Activated T-helper 1 cell treated with anti-CD3 and anti-CD28 coated beads, Interleukin-12 subunit alpha, Interleukin-12 subunit beta, Interleukin-2, Interleukin-4 antibody, amounts not matched to agents 30 ng/mL and 10 ng/mL and 1 ng/mL, durations not matched to agents 14 hours and 24 hours and 36 hours (primary cell): Measurements from ENCODE around the gene PJA1. TPM values are rescaled to one million over a fixed set of nuclear protein-coding genes. Genes with fewer than 3 reads are reported as not detected.

Source experiments
- DNase-seq: peaks from one replicate; pipeline ENCODE4 v3.0.0; 2021; ENCODE audit warnings: low spot score
- H3K27ac Mint-ChIP-seq: one replicate; pipeline ENCODE4 v1.8.0; 2021; ENCODE audit warnings: mild to moderate bottlenecking, mixed read lengths
- H3K27me3 Mint-ChIP-seq: one replicate; pipeline ENCODE4 v1.8.0; 2022; ENCODE audit warnings: mild to moderate bottlenecking, moderate library complexity, mixed read lengths; ENCODE audit not compliant: insufficient read depth
- H3K36me3 Mint-ChIP-seq: one replicate; pipeline ENCODE4 v1.8.0; 2021; ENCODE audit warnings: low read depth, mixed read lengths
- H3K4me1 Mint-ChIP-seq: one replicate; pipeline ENCODE4 v1.8.0; 2021; ENCODE audit warnings: low read depth, mixed read lengths
- H3K4me3 Mint-ChIP-seq: one replicate; pipeline ENCODE4 v1.8.0; 2021; ENCODE audit warnings: mild to moderate bottlenecking, moderate library complexity, mixed read lengths
- H3K9me3 Mint-ChIP-seq: one replicate; pipeline ENCODE4 v1.8.0; 2021; ENCODE audit warnings: mixed read lengths
- intact Hi-C: fragments of 100-400 bp; cut with micrococcal nuclease; formaldehyde crosslinking; loops from one replicate; pipeline ENCODE4 v1.15.1; 2024
- total RNA-seq: library from RNA; stranded (reverse); gene quantifications from 2 replicates; pipeline ENCODE4 v1.2.3, GENCODE V29; 2022

PJA1 gene
- total RNA-seq, 1 donor from 2014 or later, result 15.6 TPM

DNA sequence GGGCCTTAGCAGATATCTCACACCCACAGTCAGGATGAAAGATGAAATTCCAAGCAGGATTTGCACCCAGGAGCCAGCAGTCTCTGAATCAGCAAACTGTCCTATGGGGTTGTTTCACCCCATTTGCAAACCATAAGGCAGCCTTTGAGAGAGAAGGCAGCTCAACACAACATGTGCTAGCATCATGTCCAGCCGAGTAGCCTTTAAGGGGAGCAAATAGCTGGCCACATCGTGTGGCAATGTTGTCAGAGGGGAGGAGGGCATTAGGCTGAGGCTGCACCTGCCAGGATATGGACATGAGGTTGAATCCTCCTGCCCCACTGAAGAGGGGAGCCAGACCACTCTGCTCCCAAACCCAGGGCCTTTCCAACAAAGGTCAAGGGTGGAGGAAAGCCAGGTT is 20.6 kb upstream of the PJA1 start:
- H3K4me3 Mint-ChIP-seq, result no peak overlapping the region
- no peaks in the 10 kb centered on the region for H3K9me3 Mint-ChIP-seq
- H3K27ac Mint-ChIP-seq, result no peak overlapping the region
- H3K36me3 Mint-ChIP-seq, result no peaks in the 10 kb centered on the region
- no peaks in the 10 kb centered on the region for H3K4me1 Mint-ChIP-seq
- H3K27me3 Mint-ChIP-seq, result peaks cover 9% of the 10 kb centered on the region
- intact Hi-C loops, result no loop called here
- no peak for DNase-seq

- no peak overlapping the region for H3K4me3 Mint-ChIP-seq
- intact Hi-C loops, result no loop called here
- no peak for DNase-seq
- peaks cover 9% of the 10 kb centered on the region for H3K27me3 Mint-ChIP-seq
- H3K4me1 Mint-ChIP-seq, result no peaks in the 10 kb centered on the region
- H3K27ac Mint-ChIP-seq, result no peak overlapping the region
- no peaks in the 10 kb centered on the region for H3K36me3 Mint-ChIP-seq
- no peaks in the 10 kb centered on the region for H3K9me3 Mint-ChIP-seq
These were observed 19.9 kb upstream of the PJA1 start for GRCh38 chrX:69185141-69185540.

DNA sequence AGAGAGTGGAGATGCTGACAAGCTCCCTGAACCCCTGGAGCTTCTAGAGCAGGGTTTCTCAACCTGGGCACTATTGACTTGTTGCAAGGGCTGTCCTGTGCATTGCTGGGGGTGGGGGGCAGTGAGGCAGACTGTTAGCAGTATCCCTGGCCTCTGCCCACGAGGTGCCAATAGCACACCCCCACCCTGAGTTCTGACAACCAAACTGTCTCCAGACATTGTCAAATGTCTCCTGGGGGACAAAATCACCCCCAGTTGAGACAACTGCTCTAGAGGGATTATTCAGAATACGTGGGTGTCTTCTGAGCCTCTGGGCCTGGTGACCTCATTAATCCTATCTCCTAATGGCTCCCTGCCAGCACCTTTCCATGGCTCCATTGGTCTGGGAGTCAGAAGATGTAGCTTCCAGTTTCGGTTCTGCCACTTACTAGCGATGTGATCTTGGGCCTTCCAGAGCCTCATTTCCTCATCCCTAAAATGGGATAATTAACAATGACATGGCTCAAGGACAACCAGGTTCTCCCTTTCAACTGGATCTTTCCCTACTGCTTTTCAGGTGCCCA is 17.6 kb upstream of the PJA1 start:
- DNase-seq, result no peak
- no peak overlapping the region for H3K27ac Mint-ChIP-seq
- peaks cover 9% of the 10 kb centered on the region for H3K27me3 Mint-ChIP-seq
- no peaks in the 10 kb centered on the region for H3K36me3 Mint-ChIP-seq
- intact Hi-C loops, result no loop called here
- no peak overlapping the region for H3K4me3 Mint-ChIP-seq
- H3K4me1 Mint-ChIP-seq, result no peaks in the 10 kb centered on the region
- H3K9me3 Mint-ChIP-seq, result no peaks in the 10 kb centered on the region

DNA sequence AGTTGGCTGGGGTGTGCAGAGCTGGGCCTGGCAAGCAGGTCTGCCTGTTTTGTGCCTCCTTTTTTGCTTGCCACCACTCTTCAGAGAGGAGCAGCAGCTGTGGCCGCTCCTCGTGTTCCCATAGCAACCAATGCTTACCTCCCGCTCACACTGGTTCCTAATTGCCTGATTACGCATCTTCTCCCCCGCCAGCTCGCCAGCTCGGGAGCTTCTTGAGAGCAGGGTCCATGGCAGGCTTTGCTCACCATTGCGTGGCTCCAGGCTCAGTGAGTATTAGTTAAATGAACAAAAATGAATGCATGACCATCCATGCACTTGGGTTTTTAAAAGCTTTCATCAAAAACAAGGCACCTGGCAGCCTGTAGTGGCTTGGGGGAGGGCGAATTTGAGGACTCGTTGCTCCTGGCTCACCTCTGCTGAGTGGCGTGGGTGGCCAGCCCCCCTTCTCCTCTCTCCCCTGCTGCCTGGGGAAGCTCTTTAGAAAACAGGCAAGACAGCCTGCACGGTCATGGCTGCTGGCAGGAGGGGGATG is 14.2 kb upstream of the PJA1 start:
- no peak overlapping the region for H3K27ac Mint-ChIP-seq
- H3K36me3 Mint-ChIP-seq, result no peaks in the 10 kb centered on the region
- H3K4me1 Mint-ChIP-seq, result no peaks in the 10 kb centered on the region
- intact Hi-C loops, result no loop called here
- H3K9me3 Mint-ChIP-seq, result no peaks in the 10 kb centered on the region
- peaks cover 6% of the 10 kb centered on the region for H3K27me3 Mint-ChIP-seq
- no peak overlapping the region for H3K4me3 Mint-ChIP-seq
- DNase-seq, result no peak

DNA sequence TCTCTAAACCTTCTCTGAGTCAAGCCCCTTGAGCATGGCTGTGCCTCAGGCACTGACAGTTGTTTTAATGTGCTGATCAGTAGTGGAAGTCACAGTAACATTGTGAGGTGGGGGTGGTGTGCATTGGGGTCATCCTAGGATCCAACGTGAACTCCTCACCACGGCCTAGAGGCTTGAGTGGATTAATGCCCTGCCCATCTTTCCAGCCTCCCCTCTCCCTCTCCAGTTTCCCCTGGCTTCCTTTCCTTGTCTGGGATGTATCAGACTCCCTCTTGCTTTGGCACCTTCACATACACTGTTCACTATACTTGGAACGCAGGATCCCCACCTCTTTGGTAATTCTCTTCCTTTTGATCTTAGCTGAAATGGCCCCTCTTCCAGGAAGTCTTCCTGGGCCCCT is 13.3 kb upstream of the PJA1 start:
- DNase-seq, result no peak
- Mint-ChIP-seq H3K4me3 (no peak overlapping the region), H3K36me3 (no peaks in the 10 kb centered on the region), H3K4me1 (no peaks in the 10 kb centered on the region), H3K9me3 (no peaks in the 10 kb centered on the region), H3K27ac (no peak overlapping the region), H3K27me3 (peaks cover 6% of the 10 kb centered on the region)
- intact Hi-C loops, result no loop called here

GRCh38 chrX:69177511-69178162 is 12.4 kb upstream of the PJA1 start:
- peaks cover 2% of the 10 kb centered on the region for H3K27me3 Mint-ChIP-seq
- H3K9me3 Mint-ChIP-seq, result no peaks in the 10 kb centered on the region
- no peak overlapping the region for H3K27ac Mint-ChIP-seq
- no peaks in the 10 kb centered on the region for H3K36me3 Mint-ChIP-seq
- DNase-seq, result no peak
- no peak overlapping the region for H3K4me3 Mint-ChIP-seq
- intact Hi-C loops, result no loop called here
- no peaks in the 10 kb centered on the region for H3K4me1 Mint-ChIP-seq

GRCh38 chrX:69176053-69176452 is 10.8 kb upstream of the PJA1 start:
- H3K27me3 Mint-ChIP-seq, result peaks cover 10% of the 10 kb centered on the region
- intact Hi-C loops, result no loop called here
- H3K9me3 Mint-ChIP-seq, result no peaks in the 10 kb centered on the region
- no peak for DNase-seq
- H3K27ac Mint-ChIP-seq, result no peak overlapping the region
- H3K36me3 Mint-ChIP-seq, result no peaks in the 10 kb centered on the region
- H3K4me3 Mint-ChIP-seq, result no peak overlapping the region
- H3K4me1 Mint-ChIP-seq, result no peaks in the 10 kb centered on the region

DNA sequence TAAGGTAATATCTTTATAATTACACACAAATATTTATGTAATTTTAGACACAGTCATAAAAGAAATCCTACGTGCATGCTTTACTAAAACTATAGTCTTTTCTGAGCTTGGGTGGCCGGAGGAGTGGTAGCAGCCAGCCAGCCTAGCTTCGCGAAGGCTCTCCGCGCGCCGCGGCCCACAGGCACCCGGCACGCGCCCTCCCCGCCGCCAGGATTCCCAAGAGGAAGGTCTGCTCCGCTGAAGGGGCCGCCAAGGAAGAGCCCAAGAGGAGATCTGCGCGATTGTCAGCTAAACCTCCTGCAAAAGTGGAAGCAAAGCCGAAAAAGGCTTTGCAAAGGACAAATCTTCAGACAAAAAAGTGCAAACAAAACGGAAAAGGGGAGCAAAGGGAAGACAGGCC is 8.7 kb upstream of the PJA1 start:
- intact Hi-C loops, result no loop called here
- no peaks in the 10 kb centered on the region for H3K4me1 Mint-ChIP-seq
- no peaks in the 10 kb centered on the region for H3K36me3 Mint-ChIP-seq
- H3K4me3 Mint-ChIP-seq, result no peak overlapping the region
- no peak overlapping the region for H3K27ac Mint-ChIP-seq
- no peaks in the 10 kb centered on the region for H3K9me3 Mint-ChIP-seq
- H3K27me3 Mint-ChIP-seq, result peaks cover 13% of the 10 kb centered on the region
- no peak for DNase-seq

DNA sequence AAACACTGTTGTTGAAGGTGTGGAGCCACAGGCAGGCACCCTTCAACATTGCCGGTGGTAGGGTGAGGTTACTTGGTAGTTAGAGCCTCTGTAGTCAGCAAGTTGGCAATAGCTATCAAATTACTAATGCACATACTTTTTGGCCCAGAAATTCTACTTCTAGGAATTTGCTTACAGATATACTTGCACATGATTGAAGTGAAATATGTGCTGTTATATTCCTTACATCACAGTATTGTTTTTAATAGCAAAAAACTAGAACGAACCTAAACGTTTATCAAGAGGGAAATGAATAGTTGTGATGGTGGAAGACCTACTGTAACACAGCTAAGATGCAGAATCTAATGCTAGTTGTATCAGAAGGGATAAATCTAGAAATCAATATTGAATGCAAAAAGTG is 7.7 kb upstream of the PJA1 start:
- peaks cover 15% of the 10 kb centered on the region for H3K27me3 Mint-ChIP-seq
- no peaks in the 10 kb centered on the region for H3K4me1 Mint-ChIP-seq
- H3K4me3 Mint-ChIP-seq, result no peak overlapping the region
- intact Hi-C loops, result no loop called here
- no peaks in the 10 kb centered on the region for H3K9me3 Mint-ChIP-seq
- no peaks in the 10 kb centered on the region for H3K36me3 Mint-ChIP-seq
- H3K27ac Mint-ChIP-seq, result no peak overlapping the region
- no peak for DNase-seq

DNA sequence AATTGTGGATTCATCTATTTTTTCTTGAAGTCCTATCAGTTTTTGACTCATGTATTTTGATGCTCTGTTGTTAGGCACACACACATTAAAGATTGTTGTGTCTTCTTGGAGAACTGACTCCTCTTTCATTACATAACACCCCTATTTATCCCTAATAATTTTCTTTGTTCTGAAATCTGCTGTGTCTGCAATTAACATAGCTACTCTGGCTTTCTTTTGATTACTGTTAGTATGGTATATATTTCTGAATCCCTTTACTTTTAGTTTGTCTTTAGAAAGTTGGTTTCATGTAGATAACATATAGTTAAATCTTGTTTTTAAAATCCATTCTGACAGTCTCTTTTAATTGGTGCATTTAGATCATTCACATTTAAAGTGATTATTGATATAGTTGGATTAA is 5.1 kb upstream of the PJA1 start:
- peaks cover 15% of the 10 kb centered on the region for H3K27me3 Mint-ChIP-seq
- H3K9me3 Mint-ChIP-seq, result no peaks in the 10 kb centered on the region
- H3K4me1 Mint-ChIP-seq, result no peaks in the 10 kb centered on the region
- intact Hi-C loops, result no loop called here
- no peak overlapping the region for H3K4me3 Mint-ChIP-seq
- no peak for DNase-seq
- H3K36me3 Mint-ChIP-seq, result no peaks in the 10 kb centered on the region
- no peak overlapping the region for H3K27ac Mint-ChIP-seq

DNA sequence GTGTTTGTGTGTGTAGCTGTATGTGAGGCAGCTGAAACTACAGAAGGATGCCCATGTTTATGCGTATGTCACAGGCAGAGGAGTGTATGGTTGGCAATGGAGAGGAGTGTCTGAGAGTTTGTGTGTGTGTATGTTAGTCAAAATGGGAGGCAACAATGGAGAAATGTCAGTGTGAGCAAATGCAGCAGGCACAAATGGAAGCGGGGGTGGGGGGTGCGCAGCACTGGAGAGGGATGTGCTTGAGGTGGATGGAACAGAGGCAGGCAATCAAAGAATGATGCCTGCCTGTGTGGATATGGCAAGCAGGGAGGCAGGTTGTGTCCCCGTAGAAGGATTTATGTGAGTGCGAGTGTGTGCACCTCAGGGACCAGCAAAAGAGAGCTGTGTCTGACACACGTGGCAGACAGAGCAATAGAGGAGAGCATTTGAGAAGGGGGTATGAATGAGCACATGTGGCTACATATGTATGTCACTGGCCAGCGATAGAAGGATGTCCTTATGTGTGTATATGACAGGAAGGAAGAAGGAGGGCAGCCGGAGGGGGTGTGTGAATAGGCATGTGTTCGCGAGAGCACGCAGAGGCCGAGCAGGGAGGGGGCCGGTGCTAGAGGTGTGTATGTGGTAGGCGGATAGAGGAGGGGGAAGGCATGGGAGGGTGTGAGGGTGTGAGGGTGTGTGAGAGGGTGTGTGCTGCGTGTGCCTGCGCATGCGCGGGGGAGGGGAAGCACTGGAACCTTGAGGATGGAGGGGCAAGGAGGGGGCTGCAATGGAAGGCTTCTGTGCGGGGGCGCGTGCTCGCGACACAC is 1.1 kb downstream of the PJA1 start:
- no peaks in the 10 kb centered on the region for H3K9me3 Mint-ChIP-seq
- peak; percentile 44 for DNase-seq
- intact Hi-C loops, result loop anchor here (2.0 to 5.0 kb wide), 3 partner anchors 58 to 665 kb away; partner anchors contain the start of genes EFNB1 and YIPF6
- peak overlapping the region; percentile 94 for H3K27ac Mint-ChIP-seq
- H3K4me1 Mint-ChIP-seq, result peaks cover 25% of the 10 kb centered on the region
- peak overlapping the region; percentile 92 for H3K4me3 Mint-ChIP-seq
- peaks cover 10% of the 10 kb centered on the region for H3K36me3 Mint-ChIP-seq
- H3K27me3 Mint-ChIP-seq, result peaks cover 5% of the 10 kb centered on the region

DNA sequence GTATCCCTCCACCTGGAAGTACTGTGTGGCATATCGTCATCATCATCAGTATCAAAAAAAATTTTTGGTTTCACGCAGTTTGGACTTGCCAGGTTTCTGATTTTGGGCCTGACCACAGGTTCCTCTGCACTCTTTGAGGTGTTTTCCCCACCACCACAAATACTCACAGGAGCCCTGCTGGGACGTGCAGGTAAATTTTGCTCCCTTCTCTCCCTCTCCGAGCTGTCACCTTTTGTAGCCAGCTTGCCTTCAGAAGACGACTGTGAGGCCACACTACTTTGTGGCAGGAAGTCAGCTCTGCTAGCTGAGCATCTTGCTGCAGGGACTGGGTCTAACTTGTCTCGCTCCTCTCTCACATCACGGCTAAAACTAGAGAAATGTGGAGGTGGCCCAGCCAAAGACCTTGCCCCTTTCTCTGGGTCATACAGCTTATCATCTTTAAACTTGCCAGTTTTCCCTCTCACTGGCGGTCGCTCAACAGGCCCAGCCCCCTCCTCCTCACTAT is 2.8 kb downstream of the PJA1 start:
- H3K9me3 Mint-ChIP-seq, result no peaks in the 10 kb centered on the region
- peaks cover 25% of the 10 kb centered on the region for H3K4me1 Mint-ChIP-seq
- no peak for DNase-seq
- H3K27ac Mint-ChIP-seq, result no peak overlapping the region
- no peak overlapping the region for H3K4me3 Mint-ChIP-seq
- peaks cover 10% of the 10 kb centered on the region for H3K36me3 Mint-ChIP-seq
- peaks cover 3% of the 10 kb centered on the region for H3K27me3 Mint-ChIP-seq
- intact Hi-C loops, result loop anchor here (5.0 kb wide), 1 partner anchor 60 kb away; no protein-coding TSS in a partner anchor
